ENCODE measurements around the gene SPATA1.
"Not testable (repeated sequence)": the region's sequence is repeated elsewhere in the genome, so short reads cannot be mapped to it uniquely, and the experiment has no call there.

Gene SPATA1

GRCh38 chr1:84506002-84506728 lies at the start of gene SPATA1, which contains the start of gene GNG5:
SPATA1 (plus strand) TSS chr1:84506386; CDS start chr1:84516360, 9,974 bp downstream.
GNG5 (minus strand) TSS chr1:84506581; CDS start chr1:84506091, 490 bp downstream.
- DNase-seq: peak; percentile 99

GRCh38 chr1:84462118-84462517 lies 44.1 kb upstream of the SPATA1 start:
- DNase-seq: no peak

DNA sequence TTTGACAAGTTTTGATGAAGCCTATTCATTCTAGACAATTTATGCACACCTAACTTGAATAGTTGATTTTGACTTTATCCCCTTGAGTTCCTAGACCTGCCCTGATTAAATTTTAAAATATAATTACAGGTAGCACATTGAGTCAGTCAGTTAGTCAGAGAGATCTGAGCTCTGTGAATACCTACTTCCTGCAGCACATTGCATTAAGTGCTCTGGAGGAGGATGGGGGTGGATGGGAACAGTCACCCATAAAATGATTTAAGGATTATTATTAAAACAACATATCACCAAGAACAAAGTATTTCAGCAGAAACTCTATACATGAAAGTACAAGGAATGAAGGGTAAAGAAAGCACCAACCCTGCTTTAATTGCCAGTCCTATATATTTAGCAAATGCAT lies 38.9 kb upstream of the SPATA1 start:
- no peak for DNase-seq

- no peak for DNase-seq
Observed at GRCh38 chr1:84476225-84476624, 30.0 kb upstream of the SPATA1 start.

DNA sequence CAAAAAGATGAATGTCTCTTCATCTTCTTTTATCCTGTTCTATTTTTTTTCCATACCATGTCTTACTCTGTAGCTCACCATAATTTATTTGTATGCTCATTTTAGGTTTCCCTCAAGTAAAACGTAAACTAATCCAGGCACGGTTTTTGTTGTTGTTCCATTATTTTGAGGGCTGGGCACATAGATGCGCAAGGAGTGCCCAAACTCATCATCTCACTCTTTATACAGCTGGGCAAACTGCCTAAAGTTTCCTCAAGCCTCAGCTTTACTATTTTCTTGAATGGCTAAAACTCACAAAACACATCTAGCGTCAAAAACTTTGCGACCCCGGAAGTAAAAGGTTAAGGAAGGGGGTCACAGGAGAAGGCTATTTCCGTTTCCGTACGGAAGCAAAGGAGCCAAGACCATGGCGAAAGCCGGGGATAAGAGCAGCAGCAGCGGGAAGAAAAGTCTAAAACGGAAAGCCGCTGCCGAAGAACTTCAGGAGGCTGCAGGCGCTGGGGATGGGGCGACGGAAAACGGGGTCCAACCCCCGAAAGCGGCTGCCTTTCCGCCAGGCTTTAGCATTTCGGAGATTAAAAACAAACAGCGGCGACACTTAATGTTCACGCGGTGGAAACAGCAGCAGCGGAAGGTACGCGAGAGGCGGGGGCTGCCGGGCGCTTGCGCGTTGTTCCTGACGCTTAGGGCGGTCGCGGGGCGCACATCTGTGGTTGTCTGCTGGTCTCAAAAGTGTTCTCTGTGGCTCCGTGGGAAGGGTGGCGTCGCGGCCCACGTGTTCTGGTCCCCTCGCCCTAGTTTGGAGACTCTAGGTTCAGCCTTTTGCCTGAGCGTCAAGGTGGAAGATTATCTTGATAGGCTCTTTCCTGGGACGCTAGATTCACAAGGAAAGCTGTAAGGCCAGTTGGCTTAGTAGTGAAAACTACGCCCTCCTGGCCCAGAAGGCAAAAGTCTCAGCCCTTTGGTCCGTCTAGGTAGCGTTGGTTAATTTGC lies 27.0 kb upstream of the SPATA1 start, which contains the start of gene RPF1:
Gene RPF1 (plus strand): TSS at position 391 of the 993 bp plus-strand sequence. CDS start 16 bp downstream, at position 407.
- DNase-seq: peak; percentile 91

- DNase-seq: no peak
Observed at GRCh38 chr1:84479998-84480397, 26.2 kb upstream of the SPATA1 start.

DNA sequence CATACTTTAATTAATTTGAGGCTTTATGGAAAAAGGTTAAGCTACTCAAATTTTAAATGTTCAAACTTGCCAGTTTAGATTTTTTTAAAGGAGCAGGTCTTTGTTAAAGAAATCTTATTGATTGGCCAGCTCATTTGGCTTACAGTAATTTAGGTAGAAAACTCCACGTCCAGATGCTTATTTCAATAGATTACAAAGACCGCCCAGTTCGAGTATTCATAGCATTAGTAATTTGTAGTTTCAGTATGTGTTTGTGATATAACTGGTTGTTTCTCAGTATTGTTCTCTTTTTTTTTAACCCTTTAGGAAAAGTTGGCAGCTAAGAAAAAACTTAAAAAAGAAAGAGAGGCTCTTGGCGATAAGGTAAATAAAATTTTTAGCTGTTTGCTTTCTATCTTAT lies 25.5 kb upstream of the SPATA1 start:
- no peak for DNase-seq

DNA sequence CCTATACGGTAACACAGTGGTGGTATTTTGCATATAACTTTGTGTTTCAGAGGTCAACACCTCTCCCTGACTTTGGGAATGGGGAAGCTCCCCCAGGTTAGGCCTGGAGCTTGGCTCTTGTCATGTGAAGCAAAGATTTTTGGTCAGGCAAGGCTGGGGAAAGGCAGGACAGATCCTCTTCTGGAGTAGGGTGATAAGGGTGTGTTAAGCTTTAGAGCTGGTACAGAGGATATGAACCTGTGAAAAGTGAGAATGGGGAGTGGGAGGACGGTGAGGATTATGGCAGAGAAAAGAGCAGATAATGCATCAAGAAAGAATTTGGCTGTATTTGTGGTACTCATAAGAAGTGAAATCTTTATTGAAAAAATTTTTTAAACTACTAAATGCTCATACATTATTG lies 24.9 kb upstream of the SPATA1 start:
- DNase-seq: no peak

DNA sequence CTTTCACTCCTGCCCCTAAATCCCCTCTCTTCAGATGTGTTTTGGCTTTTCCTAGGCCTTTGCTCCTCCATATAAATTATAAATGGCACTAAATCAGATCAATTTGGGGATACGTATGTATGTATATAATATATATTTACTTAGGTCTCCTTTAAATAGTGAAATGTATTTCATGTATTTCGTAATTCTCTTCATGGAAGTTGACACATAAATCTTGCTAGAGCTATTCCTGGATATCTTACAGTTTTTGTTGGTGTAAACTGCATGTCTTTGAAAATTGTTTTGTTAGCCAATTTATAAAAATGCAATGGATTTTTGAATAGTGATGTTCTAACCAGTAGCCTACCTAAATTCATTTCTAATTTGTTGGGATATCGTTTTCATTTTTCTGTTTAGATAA lies 18.1 kb upstream of the SPATA1 start:
- no peak for DNase-seq

GRCh38 chr1:84489766-84490165 lies 16.4 kb upstream of the SPATA1 start:
- DNase-seq: no peak

DNA sequence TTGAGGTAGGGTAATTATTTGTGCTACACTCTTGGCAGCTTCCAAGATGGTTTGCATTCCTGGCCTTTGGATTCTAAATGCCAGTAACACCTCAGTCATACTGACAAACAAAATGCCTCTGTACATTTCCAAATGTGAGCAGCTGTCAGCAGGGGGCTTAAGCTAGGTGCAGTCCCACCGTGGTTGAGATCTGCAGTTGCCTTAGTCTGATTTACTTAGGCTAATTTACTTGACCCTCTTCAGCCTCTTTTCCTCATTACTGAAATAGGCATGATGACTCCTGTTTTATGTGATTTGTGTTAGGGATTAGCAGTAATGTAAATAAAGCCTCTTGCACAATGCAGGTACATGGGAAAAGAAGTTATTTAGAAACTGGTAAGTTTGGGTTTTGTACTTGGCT lies 13.5 kb upstream of the SPATA1 start:
- no peak for DNase-seq

DNA sequence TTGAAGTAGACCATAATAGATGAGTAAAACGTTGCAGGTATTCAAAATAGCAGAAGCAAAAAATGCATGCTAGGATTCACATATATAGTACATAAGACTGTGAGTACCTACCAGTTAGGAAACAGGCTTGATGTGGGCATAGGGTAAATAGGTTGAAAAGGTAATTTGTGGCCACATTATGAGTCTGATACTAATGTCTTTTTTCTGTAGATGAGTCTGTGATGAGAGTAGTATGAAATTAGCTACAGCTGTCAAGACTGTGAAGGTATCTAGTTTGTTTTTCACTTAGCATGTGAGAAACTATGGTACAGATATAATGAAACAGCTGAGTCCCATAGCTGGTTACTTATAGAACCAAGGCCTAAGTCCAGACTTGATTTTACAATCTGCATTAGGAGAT lies 12.4 kb upstream of the SPATA1 start:
- no peak for DNase-seq

DNA sequence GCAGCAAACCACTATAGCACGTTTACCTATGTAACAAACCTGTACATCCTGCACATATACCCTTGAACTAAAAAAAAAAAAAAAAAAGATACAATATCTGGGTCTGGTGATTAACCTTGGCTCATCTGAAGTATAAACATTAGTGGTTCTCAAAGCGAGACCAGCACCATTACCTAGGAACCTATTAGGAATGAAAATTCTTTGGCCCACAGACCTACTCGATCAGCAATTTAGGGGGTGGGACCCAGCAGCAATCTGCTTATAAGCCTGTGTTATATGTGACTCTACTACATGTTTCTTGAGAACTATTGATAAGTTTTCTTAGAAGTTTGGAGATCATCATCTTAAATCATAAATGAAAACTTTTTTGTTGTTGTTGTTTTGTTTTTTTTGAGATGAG lies 9.7 kb upstream of the SPATA1 start:
- no peak for DNase-seq

DNA sequence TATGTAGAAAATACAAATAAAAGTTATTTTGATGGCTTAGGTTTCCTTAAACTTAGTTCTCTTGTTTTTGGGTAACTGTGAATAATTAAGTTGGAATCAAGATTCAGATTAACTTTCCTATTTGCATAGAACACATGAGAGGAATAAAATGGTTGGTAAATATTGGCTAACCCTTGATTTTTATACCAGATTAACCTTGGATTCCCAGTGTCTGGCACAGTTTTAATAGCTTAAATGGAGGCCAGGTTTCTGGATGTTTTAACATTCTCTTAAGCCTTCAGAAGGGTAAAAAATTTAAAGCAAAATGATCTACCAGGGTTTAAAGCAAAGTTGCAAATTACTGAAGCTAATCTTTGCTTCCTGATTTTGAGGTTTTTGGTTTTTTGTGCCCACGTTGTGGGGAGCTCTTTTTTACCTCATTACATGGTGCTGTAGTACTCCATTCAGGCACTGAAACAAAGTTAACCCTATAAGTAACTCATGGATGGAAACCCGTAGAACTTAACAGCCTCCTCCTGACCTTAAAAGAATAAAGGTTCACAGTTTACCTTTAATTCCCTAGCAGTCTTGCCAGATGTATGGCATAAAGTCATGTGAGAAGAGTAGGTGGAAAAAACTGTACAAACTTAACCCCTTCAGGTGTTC lies 8.4 kb upstream of the SPATA1 start:
- no peak for DNase-seq

DNA sequence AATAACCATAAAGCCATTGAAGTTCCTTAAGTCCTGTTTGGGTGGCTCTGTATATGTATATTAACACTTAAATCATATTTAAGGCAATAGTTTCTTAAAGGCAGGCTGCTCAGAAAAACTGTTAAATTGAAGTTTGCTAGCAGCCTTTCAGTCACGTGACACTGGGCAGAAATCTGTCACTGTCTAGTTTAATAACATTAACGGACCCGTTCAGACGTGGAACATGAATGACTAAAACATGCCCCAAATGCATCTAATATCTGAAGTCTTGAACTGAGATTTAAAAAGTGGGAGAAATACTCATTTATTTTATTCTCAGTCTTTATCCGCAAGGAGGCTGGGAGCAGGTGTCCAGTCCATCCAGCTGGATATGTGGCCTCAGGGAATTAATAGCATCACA lies 3.3 kb upstream of the SPATA1 start:
- no peak for DNase-seq

GRCh38 chr1:84504580-84505492 lies 1.4 kb upstream of the SPATA1 start:
- no peak for DNase-seq

DNA sequence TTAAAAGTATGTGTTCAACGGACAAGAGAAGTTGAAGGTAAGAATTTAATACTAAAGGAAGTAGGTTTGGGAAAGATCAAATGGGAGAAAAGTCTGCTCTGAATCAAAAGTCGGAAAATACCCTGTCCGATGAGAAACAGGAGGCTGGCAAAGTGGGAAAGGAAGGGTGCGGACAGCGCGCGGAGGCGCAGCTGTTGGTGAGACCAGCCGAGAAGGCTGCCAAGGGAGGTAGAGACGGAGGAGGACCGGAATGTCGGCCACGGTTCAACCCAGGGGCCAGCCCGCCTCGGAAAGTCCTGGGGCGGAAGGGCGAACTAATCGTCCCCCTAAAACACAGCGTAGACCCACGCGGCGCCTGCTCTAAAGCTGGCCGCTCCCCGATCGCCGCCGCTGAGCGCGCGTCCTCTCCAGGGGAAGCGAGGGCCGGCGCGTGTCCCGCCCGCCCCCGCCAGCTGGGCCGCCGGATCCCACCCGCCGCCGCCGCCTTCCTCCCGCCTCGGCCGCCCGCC lies 639 bp upstream of the SPATA1 start:
- no peak for DNase-seq

DNA sequence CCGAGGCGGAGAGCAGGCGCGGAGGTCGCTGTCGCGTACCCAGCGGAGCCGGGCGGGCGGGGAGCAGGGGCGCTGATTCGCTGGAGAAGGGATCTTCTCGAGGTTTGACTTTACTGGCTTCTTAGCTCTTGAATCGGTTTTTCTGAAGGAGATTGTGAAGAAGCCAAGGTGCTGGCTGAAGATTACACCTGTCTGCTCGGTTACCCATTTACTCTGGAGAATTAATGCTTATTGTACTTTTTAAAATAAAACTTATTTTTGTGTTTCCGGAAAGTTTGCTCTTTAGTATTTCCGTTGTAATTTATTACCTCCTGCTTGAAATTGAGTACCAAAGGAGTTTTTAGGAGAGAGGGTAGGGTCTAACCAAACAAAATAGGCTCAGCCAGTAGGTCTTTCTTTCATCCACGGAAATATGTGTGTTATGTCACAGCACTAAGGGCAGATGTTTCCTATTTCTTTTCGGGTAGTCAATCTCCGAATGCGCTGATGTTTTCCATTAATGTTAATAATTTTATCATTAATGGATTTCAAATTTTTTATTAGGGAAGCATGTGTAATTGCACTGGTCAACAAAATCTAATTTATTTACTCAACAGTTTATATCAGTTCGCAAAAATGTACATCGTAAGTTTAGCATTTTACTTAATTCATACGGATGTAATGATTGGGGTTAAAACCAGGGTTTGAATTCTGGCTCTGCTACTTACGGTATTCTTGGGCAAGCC lies 705 bp downstream of the SPATA1 start:
- DNase-seq: no peak

- DNase-seq: not testable (repeated sequence)
Observed at GRCh38 chr1:84507887-84508286, 1.7 kb downstream of the SPATA1 start.

- DNase-seq: no peak
Observed at GRCh38 chr1:84508510-84508909, 2.3 kb downstream of the SPATA1 start.

GRCh38 chr1:84509029-84509428 lies 2.8 kb downstream of the SPATA1 start:
- DNase-seq: no peak
